SU-DHL-6 (cell line): Measurements from ENCODE around the gene CORO7.

Experiments used
- CTCF ChIP-seq: fragments of 200-600 bp; sonication (generic); IDR thresholded peaks from one replicate; pipeline ENCODE4 v1.5.1; 2017; ENCODE audit warnings: antibody characterized with exemption, mild to moderate bottlenecking, low read length, moderate library complexity; ENCODE audit not compliant: insufficient read depth, poor library complexity, severe bottlenecking
- EZH2phosphoT487 ChIP-seq: fragments of 200-600 bp; sonication (generic), shearing (Covaris generic); conservative IDR thresholded peaks from 2 replicates; pipeline ENCODE4 v1.6.1; 2018; ENCODE audit warnings: mild to moderate bottlenecking, antibody characterized with exemption, low read length, moderate library complexity, mixed read lengths

DNA sequence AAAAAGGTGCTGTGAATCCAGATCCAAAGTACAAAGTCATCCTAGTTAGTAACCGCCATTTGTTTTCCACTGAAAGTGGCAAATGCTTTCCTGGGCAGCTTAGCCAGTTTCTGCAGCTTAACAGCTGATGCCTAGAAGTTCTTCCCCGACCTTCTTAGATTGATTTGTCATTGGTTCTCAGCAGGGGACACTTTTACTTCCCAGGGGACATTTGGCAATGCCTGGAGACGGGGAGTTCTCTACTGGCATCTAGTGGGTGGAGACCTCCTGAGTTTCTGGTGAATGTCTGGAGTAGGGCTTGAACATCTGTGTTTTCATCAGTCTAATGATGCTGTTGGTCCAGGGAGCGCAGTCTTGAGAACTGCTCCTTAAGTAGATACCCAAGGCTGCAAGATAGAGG, 16.8 kb upstream of the CORO7 start:
- TF ChIP-seq CTCF (no peak), EZH2phosphoT487 (no peak)
